Caki2 (cell line): ENCODE data around the gene EBF3. TPM values are rescaled to one million over a fixed set of nuclear protein-coding genes. Genes with fewer than 3 reads are reported as not detected.

Experiments
- DNase-seq: peaks from one replicate; pipeline ENCODE4 v3.0.0-alpha.2; 2015; ENCODE audit warnings: low read depth
- in situ Hi-C: cut with HindIII; loops from 2 replicates; pipeline ENCODE4 v1.10.0; 2016; ENCODE audit warnings: low sequenced_read_pairs, low pct_unique_long_range_greater_than_20kb, mixed read lengths
- total RNA-seq: library from RNA; depleted of rRNA; stranded (reverse); fragments of >200 nt; shearing (Covaris generic); gene quantifications from 2 replicates; pipeline ENCODE4 v1.2.3, GENCODE V29; 2014; ENCODE audit warnings: low replicate concordance

Gene EBF3
- total RNA-seq, 1 experiment from 2014 or later: not detected

DNA sequence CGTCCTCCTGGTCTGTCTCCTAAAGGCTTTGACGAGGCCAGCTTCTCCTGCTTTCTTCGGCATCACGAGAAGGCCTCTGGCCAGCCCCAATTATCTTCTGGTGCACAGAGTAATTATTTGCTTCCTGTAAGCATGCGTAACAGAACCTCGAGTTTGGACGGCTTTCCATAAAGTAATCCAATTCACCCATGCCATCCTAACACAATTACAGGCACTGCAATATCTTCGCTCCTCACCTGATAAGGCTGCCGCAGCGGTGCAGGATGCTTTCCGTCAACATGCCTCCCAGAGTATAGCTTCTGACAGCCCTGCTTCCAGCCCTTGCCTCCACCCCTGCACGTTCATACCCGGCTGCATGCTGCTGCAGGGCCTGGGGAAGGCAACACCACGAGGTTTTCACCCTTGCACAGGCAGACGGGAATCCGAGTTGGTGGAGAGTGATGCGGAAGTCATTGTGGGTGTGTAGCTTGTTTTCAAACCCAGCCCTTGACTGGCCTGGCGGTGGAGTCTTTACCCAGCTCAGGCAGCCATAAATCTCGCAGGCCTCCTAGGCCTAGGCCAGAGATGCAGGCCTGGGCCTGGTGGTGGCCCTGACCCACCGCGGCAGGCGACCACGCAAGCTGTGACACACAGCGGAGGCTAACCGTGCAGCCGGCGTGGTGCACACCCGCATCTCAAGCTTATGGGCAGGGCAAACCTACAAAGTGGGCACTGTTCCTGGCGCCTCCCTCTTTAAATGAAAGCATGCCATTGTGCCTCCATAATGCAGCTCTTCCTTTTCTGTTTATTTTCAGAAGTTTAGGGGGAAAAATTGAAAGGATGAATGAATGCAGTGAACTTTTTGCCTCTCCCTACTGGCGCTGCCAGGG is 12.7 kb downstream of the EBF3 start:
- DNase-seq: no peak
- in situ Hi-C loops: no loop called here

DNA sequence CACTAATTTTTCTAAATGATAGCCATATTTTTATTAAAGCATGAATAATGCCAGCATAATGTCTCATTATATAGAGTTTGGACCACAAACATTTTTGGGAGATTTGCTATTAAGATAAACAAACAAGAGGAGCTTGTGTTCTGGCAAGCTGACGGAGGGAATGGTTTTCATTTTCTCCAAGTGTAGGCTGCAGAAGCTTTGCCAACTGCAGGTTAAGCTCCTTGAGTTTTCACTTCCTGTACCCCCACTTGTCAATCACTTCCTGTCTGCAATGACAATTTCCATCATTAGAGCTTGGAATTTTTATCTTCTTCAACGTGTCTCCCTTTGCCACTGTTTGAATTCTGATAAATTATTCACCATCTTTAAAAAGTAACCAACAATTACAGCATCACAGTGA is 13.4 kb downstream of the EBF3 start:
- DNase-seq: no peak
- in situ Hi-C loops: no loop called here

DNA sequence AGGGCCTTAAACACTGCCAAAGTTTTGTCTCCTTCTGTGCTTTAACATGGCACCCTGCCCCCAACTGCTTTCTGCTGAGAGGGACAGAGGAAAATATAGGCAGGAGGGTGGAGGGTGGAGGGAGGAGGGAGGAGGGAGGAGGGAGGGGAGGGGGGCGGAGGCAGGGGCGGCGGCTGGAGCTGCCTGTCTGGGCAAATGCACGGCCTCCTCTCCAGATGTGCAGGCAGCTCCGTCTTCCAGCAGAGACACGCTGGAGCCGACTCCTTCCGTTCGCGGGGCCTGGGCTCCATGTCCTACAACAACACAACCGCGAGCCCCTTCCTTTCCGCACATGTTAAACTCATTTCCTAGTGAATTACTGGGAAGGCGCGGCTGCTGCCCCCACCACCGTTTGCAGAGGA is 14.2 kb downstream of the EBF3 start:
- DNase-seq: no peak
- in situ Hi-C loops: no loop called here

DNA sequence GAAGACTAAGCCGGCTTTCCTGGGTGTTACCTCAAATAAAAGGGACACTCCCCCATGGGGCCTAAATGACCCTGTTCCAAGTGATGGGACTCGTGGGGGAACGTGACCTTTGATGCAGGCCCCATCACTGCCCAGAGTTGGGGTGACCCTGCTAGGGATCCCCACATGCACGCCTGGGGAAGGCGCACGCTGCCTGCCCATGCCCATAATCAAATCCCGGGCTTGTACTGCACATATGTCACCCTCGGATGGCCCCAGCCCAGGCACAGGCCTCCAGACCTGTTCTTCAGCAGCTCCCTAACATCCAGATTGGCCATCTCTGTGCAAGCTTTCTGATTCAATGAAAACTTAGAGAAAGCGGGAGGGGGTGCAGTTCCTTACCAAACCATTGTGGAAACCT is 14.7 kb downstream of the EBF3 start:
- DNase-seq: no peak
- in situ Hi-C loops: no loop called here

DNA sequence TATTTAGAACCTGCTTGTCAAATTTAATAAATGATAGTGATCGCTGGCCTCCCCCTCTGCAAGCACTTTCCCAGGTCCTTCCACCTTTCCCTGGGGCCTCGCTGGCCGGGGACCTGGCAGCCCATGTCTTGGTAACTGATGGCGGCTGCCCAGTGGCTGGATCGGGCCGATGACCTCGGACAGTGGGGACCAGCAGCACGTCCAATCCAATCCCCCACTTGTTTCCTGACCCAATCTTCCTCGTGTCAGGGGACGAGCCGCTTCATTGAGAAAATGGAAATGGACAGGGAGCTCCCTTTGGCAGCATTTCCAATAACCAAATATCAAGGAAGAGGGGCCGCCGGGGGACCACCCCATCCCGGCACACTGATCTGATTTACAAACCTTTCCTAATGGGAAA is 17.2 kb downstream of the EBF3 start:
- DNase-seq: no peak
- in situ Hi-C loops: no loop called here

DNA sequence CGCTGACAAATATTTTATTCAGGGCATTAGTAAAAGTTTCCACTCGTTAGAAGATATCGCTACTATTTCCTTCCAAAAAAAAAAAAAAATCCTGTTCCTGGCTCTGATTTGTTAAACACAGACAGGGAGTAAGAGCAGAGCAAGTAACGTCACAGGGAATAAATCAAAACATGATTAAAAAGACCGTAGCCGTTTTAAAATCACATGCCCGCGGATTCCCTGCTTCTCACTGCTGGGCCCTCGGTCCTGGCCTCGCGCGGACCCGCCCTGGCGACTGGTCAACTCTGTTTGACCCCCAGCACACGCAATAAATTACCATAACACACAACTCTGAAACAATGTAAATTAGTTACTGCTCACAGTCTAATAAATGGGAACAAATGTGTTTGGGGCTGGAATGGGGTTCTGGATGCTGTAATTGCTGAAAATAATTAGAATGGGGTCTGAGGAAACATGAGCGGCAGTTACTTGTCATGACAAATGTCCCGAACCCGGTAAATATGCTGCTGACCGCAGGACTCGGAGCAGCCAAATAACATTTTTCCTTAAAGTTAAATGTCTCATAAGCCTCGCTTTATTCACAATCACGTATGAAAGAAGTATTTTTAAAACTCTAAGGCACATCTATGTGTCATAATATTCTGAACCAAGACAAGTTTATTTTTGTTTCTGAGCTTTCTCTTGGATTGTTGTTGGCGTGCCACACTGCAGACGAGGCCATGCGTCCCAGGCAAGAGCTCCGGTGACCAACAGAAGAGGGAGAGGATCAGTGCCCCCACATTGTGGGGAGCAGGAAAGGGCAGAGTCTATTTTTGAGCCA is 17.9 kb downstream of the EBF3 start:
- in situ Hi-C loops: no loop called here
- DNase-seq: no peak

DNA sequence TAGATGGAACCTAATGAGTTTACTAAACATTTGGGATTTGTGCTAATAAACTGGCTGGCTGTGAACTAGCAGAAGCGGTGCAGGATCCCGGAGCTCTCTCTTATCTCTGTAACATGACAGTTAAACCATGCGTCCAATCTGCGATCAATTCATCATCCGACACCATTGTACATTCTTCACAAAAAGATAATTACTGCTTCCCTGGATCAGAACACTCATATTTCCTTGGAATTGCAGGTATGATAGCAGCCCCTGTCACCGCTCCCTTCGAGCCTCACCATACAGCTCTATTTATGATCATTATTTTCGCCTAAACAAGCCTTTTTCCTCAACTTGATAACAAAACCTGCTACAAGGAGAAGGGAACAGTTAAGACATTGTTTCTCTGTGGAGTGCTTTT is 18.5 kb downstream of the EBF3 start:
- no peak for DNase-seq
- in situ Hi-C loops: no loop called here

DNA sequence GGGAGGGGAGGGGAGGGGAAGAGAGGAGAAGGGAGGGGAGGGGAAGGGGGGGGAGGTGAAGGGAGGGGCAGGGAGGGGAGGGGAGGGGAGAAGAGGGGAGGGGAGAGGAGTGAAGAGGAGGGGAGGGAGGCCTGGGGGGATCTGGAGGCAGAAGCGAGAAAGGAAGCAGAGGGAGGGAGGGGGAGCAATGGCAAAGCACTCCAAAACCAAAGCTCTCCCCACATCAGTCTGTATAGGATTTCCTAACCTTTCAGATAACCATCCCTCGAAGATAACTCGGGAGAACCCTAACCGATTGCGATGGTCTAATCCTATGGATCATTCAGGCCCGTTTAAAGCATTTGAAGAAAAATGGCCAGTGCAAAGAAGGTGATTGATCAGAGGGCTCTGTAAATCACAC is 19.0 kb downstream of the EBF3 start:
- in situ Hi-C loops: no loop called here
- DNase-seq: no peak

DNA sequence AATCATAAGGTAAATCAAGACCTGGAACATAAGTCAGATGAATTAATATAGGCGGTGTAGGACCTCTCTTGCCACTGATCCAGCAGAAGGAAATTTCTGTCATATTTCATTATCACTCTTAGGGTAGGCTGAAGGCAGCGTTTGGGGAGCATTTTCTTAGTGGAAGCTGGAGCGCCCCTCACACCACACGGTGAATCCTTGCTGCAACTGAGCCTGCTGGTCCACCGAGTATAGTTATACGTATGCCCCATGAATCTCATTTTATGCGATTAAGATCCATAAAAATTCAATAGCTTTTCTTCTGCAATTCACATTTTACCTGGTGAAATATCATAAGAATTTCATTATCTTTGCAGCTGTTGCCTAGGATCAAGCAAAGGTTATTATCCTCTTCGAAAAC is 19.6 kb downstream of the EBF3 start:
- no peak for DNase-seq
- in situ Hi-C loops: no loop called here

DNA sequence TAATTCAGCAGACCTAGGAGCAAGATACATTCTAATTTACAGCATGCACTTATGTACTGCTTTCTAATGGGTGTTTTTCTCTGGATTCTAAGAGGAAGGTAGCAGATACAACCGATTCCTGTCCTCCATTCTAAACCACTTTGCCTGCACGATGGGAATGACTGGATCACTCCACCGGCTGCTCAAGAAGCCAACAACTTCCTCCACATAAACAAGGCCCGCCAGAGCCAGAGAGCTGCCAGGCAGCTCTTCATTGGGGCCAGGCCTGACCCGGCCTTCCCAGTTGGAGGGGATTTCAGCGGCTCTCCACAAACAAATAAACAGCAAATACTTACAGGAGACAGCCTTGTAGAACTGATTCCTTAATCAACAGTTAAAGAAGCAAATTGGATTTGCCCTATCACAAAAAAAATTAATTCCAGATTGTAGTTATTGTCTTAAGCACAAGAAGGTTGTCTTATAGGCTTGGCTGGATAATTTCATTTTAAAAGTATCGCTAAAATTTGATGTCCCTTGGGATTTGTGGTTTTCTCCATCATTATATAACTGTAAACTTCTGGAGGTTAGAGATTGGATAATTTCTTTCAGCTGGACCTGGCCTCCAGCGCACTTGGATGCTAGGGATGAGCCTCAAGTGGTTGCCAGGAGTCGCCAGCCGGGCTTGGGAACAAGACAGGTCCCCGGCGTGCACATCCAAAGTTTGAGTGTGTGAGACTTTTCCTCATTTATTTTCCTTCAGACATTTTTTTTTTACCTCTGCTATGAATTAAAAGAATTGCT is 20.9 kb downstream of the EBF3 start:
- DNase-seq: no peak
- in situ Hi-C loops: no loop called here

DNA sequence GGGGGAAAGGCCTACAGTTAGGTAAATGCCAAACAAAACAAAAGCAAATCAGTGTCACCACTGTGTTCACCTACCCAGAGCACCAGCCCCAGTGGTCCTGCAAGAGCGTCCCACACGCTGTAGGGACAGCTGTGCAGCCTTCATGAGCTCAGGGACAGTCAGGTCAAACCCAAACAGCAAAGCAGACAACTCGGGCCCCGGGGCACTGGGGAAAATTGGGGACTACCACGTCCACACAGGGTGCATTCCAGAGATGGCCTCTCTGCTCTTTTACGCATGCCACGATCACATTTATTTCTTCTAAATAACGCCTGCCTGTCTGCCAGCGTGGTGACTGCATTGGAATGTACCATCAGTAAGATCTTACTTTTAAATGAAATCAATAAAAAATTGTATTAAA is 21.7 kb downstream of the EBF3 start:
- in situ Hi-C loops: no loop called here
- DNase-seq: no peak

DNA sequence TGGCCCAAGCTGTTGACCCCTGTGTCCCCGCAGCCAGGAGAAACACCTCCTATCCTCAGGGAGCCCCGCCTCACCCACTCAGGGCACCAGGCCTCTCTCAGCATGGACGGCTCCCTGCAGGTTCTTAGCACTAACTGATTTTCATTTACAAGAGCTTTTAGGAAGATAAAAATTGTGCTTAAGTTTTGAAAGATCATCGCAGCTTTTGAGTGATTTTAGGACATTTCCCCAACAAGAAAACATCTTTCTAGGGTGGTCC is 22.1 kb downstream of the EBF3 start:
- in situ Hi-C loops: no loop called here
- no peak for DNase-seq

DNA sequence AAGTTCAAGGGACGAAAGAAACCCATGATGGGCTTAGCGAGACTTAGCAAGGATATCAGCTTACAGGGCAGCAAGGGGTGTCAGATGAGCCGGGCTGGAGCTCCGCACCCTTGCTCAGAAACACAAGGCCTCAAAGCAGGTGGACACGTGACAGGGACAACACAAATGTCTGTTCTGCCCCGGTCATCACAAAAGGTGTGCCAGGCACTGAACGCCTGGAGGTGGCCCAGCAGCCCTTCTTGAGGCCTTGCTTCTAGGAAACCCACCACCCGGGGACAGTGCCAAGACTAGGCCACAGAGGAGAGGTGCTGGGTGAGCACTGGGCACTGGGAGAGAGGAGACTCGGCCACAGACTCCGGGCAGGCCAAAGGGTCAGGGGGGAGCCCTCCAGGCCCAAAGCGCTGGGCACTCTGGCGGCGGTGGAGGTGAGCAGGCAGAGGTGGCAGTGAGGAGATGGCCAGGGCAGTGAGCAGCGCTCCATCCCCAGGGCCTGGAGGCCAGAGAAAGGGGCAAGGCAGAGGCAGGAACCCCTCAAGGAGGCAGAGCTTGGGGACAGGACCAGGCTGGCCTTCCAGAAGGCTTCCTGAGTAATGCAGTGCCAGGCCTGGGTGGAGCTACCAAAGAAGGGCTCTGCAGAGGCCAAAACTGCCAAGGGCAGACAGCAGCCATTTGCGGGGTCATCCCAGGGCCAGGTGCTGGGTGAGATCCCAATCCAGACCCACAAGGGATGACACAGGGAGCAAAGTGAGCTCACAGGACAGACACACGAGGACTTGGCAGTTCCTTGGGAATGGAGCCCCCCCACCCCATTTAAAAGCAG is 22.7 kb downstream of the EBF3 start:
- no peak for DNase-seq
- in situ Hi-C loops: no loop called here

DNA sequence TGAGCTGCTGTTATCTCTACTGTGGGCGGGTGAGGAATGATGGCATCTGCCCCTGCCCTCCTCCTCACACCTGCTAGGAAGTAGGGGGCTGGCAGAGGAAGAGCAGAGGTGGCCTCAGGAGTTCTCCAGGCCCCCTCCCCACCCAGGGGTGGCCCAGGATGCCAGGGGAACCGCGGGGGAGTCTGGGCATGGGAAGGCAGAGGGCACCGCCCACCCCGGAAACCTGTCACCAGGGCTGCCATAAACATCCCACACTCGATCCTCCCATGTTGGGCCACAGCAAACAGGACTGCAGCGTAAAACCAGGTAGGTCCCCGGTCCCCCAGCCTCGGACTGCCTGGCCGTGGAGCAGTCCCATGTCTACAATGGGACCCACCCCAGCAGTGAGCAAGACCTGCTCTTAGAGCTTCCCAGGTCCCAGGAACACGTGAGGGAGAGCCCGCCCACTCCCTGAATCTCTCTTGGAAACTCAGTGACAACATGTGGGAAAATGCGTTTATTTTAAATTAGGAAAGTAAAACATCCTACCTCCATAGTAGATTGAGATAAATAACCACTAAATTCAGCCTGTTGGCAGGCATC is 23.4 kb downstream of the EBF3 start:
- in situ Hi-C loops: no loop called here

DNA sequence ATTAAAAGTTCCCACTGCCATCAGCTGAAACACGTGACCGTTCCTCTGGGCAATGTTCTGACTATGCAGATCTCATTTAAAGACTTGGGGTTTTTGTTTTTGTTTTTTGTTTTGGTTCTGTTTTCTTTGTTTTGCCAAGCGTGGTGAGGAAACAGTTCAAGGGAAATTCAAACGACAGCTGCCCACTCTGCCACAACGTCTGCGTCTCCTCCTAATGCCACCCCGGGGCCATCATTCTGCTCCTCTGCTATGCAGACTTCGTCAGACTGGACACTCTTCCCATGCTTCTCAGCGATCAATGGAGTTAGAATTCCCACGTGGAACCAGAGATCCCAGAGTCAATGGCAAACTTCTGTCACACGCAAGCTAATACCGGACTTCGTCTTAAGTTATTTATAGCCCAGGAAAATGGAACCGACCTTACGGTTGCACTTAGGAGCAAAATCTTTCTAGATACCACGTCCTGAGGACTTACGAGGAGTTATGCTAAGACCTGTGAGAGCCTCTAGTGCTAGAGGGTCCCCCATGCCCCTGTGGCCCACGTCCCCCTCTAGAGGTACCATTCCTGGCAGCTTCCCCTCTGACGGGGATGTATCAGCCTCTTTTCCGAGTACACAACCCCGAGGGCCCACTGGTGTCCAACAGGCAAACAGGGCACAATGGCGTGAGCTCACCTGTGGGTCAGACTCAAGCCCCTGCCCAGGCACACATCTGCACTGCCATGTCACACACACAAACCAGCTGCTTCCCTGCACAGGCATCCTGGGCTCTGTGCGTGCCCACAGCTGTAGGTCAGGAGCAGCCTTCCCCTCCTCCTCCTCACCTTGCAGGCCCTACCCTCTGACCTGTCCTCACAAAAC is 24.4 kb downstream of the EBF3 start:
- in situ Hi-C loops: no loop called here
- DNase-seq: no peak

More for the DNA sequence above, 23.4 kb downstream of the EBF3 start:
- DNase-seq: no peak

DNA sequence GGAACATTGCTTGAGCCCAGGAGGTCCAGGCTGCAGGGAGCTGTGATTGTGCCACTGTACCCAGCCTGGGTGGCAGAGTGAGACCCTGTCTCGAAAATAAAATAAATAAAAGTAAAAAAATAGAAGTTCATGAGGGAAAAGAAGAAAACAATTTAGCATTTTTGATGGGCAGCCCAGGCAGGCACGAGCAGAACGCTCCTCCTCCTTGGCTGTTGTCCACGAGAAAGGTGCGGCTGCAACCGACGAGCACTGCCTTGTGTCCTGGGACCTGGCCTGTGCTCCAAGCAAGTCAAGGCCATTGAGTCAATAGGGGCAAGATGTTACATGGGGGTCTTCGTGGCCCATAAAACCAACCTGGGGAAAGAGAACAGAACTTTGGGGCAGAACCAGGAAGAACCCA is 25.6 kb downstream of the EBF3 start:
- in situ Hi-C loops: no loop called here
- DNase-seq: no peak

DNA sequence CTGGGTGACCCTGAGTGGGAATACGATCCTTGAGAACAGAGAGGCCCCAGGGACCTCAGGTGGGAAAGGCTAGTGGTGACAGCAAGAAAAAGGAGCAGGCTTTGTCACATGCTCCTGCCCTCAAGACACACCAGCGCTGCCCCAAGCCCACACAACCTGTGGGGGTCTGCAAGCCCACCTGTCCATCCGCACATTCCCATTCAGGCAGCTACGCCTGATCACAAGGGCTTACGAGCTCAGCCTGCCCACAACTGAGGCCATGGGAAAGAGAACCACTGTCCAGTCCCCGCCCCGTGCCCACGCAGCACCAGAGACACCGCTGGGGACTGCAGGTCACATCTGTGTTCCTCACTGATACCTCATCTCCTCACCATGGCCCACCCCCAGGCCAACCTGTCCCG is 26.7 kb downstream of the EBF3 start:
- no peak for DNase-seq
- in situ Hi-C loops: no loop called here
